ENCODE results near the gene PSMB1.
"Not testable (repeated sequence)": the region's sequence is repeated elsewhere in the genome, so short reads cannot be mapped to it uniquely, and the experiment has no call there.

DNA sequence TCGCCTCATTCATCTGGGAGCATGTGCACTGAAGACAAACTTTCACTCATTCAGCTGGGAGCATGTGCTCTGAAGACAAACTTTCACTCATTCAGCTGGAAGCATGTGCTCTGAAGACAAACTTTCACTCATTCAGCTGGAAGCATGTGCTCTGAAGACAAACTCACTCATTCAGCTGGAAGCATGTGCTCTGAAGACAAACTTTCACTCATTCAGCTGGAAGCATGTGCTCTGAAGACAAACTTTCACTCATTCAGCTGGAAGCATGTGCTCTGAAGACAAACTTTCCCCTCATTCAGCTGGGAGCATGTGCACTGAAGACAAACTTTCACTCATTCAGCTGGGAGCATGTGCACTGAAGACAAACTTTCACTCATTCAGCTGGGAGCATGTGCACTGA is 44.8 kb downstream of the PSMB1 start:
- TF ChIP-seq CTCF (IDR thresholded peaks at IDR 0.05; ENCODE audit: low read length); EZH2phosphoT487 (IDR thresholded peaks at IDR 0.05; ENCODE audit: low read length); EZH2 (optimal IDR thresholded peaks at IDR 0.05; ENCODE audit: low read depth, low read length): not testable (repeated sequence)
